ENCODE measurements around the gene PRKAB1.
"Not testable (repeated sequence)": the region's sequence is repeated elsewhere in the genome, so short reads cannot be mapped to it uniquely, and the experiment has no call there.

Gene PRKAB1

DNA sequence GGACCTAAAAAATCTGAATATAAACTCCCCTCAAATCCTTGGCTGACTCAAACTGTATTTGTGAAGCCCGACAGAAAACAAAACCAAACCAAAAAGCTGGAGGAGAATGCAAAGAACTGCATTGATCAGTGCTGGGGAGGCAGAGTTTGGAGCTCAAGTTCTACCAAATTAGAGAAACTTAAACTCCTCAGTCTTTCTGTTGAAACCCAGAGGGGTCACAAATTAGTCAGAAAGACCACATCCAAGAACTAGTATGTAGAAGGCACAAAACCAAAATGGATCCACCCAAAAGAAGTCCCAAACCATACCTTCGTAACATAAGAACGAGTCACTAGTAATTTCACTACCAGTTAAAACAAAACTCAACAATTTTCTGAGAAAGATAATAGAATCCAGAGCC, 15.3 kb upstream of the PRKAB1 start:
- H3K36me3 ChIP-seq (replicated peaks; ENCODE audit: low read depth, low read length) = no peaks in the 10 kb centered on the region
- H2AFZ ChIP-seq (ENCODE audit: low read depth, low read length) = no peak overlapping the region
- H3K27me3 ChIP-seq (ENCODE audit: low read depth, low read length) = no peaks in the 10 kb centered on the region
- H3K4me2 ChIP-seq (ENCODE audit: low read length) = no peak overlapping the region
- no peak overlapping the region for H3K27ac ChIP-seq (ENCODE audit: low read length)
- TF ChIP-seq, protein P1, sequence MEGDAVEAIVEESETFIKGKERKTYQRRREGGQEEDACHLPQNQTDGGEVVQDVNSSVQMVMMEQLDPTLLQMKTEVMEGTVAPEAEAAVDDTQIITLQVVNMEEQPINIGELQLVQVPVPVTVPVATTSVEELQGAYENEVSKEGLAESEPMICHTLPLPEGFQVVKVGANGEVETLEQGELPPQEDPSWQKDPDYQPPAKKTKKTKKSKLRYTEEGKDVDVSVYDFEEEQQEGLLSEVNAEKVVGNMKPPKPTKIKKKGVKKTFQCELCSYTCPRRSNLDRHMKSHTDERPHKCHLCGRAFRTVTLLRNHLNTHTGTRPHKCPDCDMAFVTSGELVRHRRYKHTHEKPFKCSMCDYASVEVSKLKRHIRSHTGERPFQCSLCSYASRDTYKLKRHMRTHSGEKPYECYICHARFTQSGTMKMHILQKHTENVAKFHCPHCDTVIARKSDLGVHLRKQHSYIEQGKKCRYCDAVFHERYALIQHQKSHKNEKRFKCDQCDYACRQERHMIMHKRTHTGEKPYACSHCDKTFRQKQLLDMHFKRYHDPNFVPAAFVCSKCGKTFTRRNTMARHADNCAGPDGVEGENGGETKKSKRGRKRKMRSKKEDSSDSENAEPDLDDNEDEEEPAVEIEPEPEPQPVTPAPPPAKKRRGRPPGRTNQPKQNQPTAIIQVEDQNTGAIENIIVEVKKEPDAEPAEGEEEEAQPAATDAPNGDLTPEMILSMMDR (IDR thresholded peaks at IDR 0.05; ENCODE audit: low read depth, low read length) = no peak
- no peak for TF ChIP-seq EZH2phosphoT487 (IDR thresholded peaks at IDR 0.05; ENCODE audit: low read depth)
- no peaks in the 10 kb centered on the region for H3K79me2 ChIP-seq (ENCODE audit: low read length)
- H4K20me1 ChIP-seq (ENCODE audit: insufficient read depth, low read length) = no peaks in the 10 kb centered on the region
- 0 out of 2 replicates have a peak, but pooled peaks cover 5% of the 10 kb centered on the region for H3K9me3 ChIP-seq (ENCODE audit: insufficient read depth, low read length)
- H3K4me1 ChIP-seq (ENCODE audit: low read length) = no peaks in the 10 kb centered on the region
- no peak overlapping the region for H3K9ac ChIP-seq (ENCODE audit: low read length)
- H3K4me3 ChIP-seq (ENCODE audit: low read length) = no peak overlapping the region

GRCh38 chr12:119657001-119657400, 10.9 kb upstream of the PRKAB1 start:
- H3K4me3 ChIP-seq (ENCODE audit: low read length); H3K9ac ChIP-seq (ENCODE audit: low read length); H3K4me1 ChIP-seq (ENCODE audit: low read length); H3K27ac ChIP-seq (ENCODE audit: low read length); H2AFZ ChIP-seq (ENCODE audit: low read depth, low read length); H3K27me3 ChIP-seq (ENCODE audit: low read depth, low read length); H4K20me1 ChIP-seq (ENCODE audit: insufficient read depth, low read length); H3K36me3 ChIP-seq (replicated peaks; ENCODE audit: low read depth, low read length); H3K79me2 ChIP-seq (ENCODE audit: low read length); H3K9me3 ChIP-seq (ENCODE audit: insufficient read depth, low read length); H3K4me2 ChIP-seq (ENCODE audit: low read length): not testable (repeated sequence)

GRCh38 chr12:119658166-119658565, 9.8 kb upstream of the PRKAB1 start:
- not testable (repeated sequence) for H3K79me2 ChIP-seq (ENCODE audit: low read length); H3K4me2 ChIP-seq (ENCODE audit: low read length); H3K9ac ChIP-seq (ENCODE audit: low read length); H3K27ac ChIP-seq (ENCODE audit: low read length); H3K4me3 ChIP-seq (ENCODE audit: low read length); H3K36me3 ChIP-seq (replicated peaks; ENCODE audit: low read depth, low read length); H4K20me1 ChIP-seq (ENCODE audit: insufficient read depth, low read length); H3K9me3 ChIP-seq (ENCODE audit: insufficient read depth, low read length); H3K27me3 ChIP-seq (ENCODE audit: low read depth, low read length); H2AFZ ChIP-seq (ENCODE audit: low read depth, low read length); H3K4me1 ChIP-seq (ENCODE audit: low read length)

DNA sequence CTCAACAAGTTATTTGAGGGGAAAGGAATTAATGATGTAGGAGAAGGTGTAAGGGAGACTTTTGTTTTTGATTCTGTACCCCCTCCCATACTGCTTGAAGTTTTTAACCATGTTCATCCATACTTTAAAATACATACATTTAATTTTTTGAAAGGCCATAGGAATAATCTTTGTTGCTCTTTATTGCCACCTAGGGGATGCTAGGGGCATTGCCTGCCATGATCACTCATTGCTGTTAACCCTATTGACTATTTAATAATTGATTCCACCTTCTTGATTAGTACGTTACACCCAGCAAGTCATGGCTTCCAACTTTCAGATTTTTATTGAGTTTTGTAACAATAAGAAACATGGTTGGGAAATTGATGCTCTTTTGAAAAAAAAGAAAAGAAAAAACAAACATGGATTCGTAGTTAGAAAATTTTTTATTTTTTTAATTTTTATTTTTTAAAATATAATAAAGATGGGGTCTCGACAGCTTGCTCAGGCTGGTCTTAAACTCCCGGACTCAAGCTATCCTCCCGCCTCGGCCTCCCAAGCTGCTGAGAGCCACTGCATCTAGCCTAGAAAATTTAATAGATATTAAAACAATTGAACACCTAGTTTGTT, 8.5 kb upstream of the PRKAB1 start:
- Histone ChIP-seq H3K9ac (ENCODE audit: low read length) (no peak overlapping the region), H3K4me2 (ENCODE audit: low read length) (peak overlapping the region; percentile 56), H2AFZ (ENCODE audit: low read depth, low read length) (peak overlapping the region; percentile 97), H3K36me3 (replicated peaks; ENCODE audit: low read depth, low read length) (no peaks in the 10 kb centered on the region), H3K9me3 (ENCODE audit: insufficient read depth, low read length) (no peaks in the 10 kb centered on the region), H3K4me3 (ENCODE audit: low read length) (peak overlapping the region; percentile 38; the same call in 1 of the 2 replicates), H3K79me2 (ENCODE audit: low read length) (no peaks in the 10 kb centered on the region), H3K4me1 (ENCODE audit: low read length) (peaks cover 4% of the 10 kb centered on the region), H3K27ac (ENCODE audit: low read length) (no peak overlapping the region), H4K20me1 (ENCODE audit: insufficient read depth, low read length) (no peaks in the 10 kb centered on the region), H3K27me3 (ENCODE audit: low read depth, low read length) (no peaks in the 10 kb centered on the region)
- TF ChIP-seq EZH2phosphoT487 (IDR thresholded peaks at IDR 0.05; ENCODE audit: low read depth) = no peak
- TF ChIP-seq, protein P1 (IDR thresholded peaks at IDR 0.05; ENCODE audit: low read depth, low read length) = peak; percentile 79

DNA sequence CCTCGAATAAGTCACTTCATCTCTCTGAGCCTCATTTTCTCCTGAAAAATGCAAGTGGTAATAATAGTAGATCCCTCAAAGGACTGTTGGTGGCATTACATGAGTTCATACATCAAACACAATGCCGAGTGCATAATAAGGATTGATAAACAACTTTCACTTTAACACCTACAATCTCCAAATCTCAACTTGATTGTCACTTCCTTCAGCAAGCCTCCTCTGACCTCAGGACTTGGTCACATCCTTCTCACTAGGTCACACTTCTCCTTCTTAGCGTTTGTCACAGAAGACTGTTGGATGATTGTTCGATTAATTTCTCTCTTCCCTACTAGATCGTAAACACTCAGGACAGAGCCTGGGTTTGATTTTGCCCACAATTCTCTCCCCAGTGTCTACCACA, 7.9 kb upstream of the PRKAB1 start:
- peak overlapping the region; percentile 97 for H2AFZ ChIP-seq (ENCODE audit: low read depth, low read length)

More for the DNA sequence above, 7.9 kb upstream of the PRKAB1 start:
- H3K27me3 ChIP-seq (ENCODE audit: low read depth, low read length) = no peaks in the 10 kb centered on the region
- peak overlapping the region; percentile 56 for H3K4me2 ChIP-seq (ENCODE audit: low read length)
- no peaks in the 10 kb centered on the region for H3K79me2 ChIP-seq (ENCODE audit: low read length)
- H3K4me3 ChIP-seq (ENCODE audit: low read length) = peak overlapping the region; percentile 38; the same call in 1 of the 2 replicates
- H3K27ac ChIP-seq (ENCODE audit: low read length) = no peak overlapping the region
- no peaks in the 10 kb centered on the region for H4K20me1 ChIP-seq (ENCODE audit: insufficient read depth, low read length)
- H3K9ac ChIP-seq (ENCODE audit: low read length) = no peak overlapping the region
- H3K9me3 ChIP-seq (ENCODE audit: insufficient read depth, low read length) = no peaks in the 10 kb centered on the region
- TF ChIP-seq EZH2phosphoT487 (IDR thresholded peaks at IDR 0.05; ENCODE audit: low read depth) = no peak
- TF ChIP-seq, protein P1 (IDR thresholded peaks at IDR 0.05; ENCODE audit: low read depth, low read length) = no peak
- H3K4me1 ChIP-seq (ENCODE audit: low read length) = peaks cover 4% of the 10 kb centered on the region
- no peaks in the 10 kb centered on the region for H3K36me3 ChIP-seq (replicated peaks; ENCODE audit: low read depth, low read length)

Data from OCI-LY3 (cell line).